H1 (cell line): ENCODE measurements around the gene GNG13. TPM values are rescaled to one million over a fixed set of nuclear protein-coding genes. Genes with fewer than 3 reads are reported as not detected.

Experiments used
- polyA plus RNA-seq, 7 experiments: library from polyadenylated mRNA; depleted of rRNA in 3 of 7; stranded (reverse) in 5 of 7; unstranded in 2 of 7; fragments of >200 nt in 5 of 7; fragments of 200-250 nt in 2 of 7; gene quantifications; 1 replicate in 5 of 7; 2 replicates in 1 of 7; 4 replicates in 1 of 7; pipeline versions ENCODE4 v1.2.1 to v1.2.3, GENCODE V29; 2011 to 2013; ENCODE audit warnings: missing spikeins in 2 of 7, mixed read lengths in 2 of 7
- total RNA-seq: library from RNA; stranded (reverse); fragmentation: NEBNext Ultra II Directional; extraction: Animal tissue kit (Norgen Biotek cat#: 25700); gene quantifications from 2 replicates; pipeline ENCODE4 v1.2.1, GENCODE V29; 2021
- TF ChIP-seq, protein P1 (sequence below): IDR thresholded peaks from 2 replicates; pipeline ENCODE4 v1.6.1; 2011; ENCODE audit warnings: low read length, improper control_type of control experiment

GNG13 gene
- total and polyA plus RNA-seq, 2 of the 8 experiments (the other 6 are each of a cell fraction or from before 2014, with no cell fraction given), result not detected

DNA sequence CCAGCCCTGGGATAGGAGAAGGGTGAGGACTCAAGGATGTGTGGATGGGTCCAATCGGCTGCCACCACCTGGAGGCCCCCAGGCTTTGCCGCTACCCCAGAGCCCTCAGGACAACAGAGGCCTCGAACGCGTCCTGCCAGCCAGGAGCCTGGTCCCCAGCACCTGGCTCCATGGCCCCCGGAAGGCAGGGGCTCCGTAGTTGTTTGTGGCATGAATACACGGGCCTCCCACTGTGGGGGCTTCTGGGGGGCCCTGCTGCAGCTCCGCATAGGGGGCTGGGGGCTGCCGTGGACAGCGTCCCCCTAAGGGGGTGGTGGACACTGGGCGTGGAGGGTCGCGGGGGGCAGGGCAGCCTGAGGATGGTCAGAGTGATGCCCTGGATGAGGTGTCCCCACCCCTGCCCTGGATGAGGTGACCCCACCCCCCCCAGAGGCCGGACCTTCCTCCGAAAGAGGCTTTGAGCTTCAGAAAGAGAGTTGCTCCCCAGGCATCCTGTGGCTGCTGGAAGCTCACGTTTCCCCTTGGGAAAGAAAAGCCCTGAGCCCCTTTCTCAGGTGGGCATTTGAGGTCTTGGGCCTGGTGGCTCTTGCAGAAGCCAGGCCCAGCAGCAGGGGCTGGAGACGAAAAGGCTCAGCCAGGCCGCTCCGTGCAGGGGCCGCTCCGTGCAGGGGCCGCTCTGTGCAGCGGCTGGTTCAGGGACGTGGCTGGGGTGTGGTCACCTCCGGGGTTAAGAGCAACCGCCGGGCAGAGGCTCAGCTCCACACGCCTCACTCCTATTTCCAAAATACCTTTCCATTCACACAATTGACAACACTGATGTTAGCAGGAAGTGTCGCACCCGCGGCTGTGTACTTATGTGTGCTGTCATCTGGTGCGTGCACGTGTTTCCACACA, 40.3 kb upstream of the GNG13 start (continued):
- TF ChIP-seq, protein P1, sequence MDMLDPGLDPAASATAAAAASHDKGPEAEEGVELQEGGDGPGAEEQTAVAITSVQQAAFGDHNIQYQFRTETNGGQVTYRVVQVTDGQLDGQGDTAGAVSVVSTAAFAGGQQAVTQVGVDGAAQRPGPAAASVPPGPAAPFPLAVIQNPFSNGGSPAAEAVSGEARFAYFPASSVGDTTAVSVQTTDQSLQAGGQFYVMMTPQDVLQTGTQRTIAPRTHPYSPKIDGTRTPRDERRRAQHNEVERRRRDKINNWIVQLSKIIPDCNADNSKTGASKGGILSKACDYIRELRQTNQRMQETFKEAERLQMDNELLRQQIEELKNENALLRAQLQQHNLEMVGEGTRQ, result no peak
